DMS114 treated with DMSO at 0.1 percent for 48 hours (cell line): Measurements from ENCODE around the gene AHRR.
"Not testable (repeated sequence)": the region's sequence is repeated elsewhere in the genome, so short reads cannot be mapped to it uniquely, and the experiment has no call there.

ENCODE experiments used
- DNase-seq: peaks from one replicate; lab custom pipeline; 2025; ENCODE audit not compliant: unreplicated experiment; lab: John Stamatoyannopoulos, UW

AHRR gene

DNA sequence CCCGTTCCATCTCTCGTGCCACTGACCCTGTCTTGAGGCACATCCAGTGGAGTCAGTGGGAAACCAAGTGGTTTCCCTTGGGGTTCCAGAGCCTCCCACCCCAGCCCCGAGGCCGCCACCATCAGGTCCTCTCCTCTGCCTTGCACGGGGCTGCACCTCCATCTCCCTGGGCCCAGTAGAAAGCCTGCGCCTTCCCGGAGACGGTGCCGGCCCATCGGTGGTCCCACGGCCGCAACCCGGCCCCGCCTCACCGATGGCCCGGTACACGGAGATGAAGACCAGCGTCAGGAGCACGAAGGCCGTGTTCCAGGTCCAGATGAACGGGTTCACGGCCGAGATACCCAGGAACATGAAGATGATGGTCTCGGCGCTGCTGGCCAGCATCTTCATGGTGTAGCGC, 161.5 kb downstream of the AHRR start:
- no peak for DNase-seq

DNA sequence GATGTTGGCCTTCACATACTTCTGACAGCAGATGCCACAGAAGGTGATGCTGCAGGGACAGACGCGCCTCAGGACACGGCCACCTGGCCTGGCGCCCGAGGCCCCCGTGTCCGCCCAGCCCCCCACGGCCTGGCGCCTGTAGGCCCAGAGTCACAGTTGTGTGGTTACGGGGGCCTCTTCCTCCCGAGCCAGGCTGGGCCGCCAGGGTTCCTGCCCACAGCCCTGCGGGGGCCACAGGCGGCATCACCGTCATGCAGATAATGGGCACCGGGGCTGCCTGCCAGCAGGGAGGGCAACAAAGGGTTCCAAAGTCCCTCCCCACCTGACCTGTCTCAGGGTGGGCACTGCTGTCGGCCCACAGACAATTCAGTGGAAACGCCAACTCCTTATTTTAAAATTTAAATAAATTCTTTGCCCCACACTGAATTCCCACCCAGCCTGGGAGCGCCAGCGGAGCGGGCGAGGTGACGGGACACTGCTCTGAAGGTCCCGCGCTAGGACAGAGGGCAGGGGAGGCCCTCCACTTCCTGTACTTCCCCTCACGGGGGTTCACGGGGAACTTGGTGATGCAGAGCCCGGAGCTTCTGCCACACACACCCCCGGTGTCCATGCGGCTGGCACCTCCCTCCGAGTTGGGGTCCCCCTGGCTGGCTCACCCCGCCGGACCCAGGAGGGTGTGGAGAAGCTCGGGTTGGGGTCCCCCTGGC, 162.1 kb downstream of the AHRR start:
- no peak for DNase-seq

DNA sequence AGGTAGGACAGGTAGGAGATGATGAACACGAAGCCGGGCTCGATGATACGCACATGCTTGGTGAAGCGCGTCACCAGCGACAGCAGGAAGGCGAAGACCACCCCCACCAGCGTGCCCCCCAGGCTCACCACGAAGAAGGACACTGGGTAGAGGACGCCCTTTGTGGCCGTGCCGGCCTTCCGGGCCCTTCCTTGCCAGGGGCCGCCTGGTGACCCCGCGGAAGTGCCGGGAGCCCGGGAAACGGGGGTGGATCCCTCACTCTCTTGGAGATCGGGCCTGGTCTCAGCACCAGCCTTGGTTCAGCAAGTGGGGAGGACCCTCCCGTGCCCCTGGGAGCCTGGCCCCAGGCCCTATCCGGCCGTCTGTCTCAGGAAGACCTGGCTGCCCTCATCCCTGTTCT, 163.0 kb downstream of the AHRR start:
- DNase-seq: no peak

DNA sequence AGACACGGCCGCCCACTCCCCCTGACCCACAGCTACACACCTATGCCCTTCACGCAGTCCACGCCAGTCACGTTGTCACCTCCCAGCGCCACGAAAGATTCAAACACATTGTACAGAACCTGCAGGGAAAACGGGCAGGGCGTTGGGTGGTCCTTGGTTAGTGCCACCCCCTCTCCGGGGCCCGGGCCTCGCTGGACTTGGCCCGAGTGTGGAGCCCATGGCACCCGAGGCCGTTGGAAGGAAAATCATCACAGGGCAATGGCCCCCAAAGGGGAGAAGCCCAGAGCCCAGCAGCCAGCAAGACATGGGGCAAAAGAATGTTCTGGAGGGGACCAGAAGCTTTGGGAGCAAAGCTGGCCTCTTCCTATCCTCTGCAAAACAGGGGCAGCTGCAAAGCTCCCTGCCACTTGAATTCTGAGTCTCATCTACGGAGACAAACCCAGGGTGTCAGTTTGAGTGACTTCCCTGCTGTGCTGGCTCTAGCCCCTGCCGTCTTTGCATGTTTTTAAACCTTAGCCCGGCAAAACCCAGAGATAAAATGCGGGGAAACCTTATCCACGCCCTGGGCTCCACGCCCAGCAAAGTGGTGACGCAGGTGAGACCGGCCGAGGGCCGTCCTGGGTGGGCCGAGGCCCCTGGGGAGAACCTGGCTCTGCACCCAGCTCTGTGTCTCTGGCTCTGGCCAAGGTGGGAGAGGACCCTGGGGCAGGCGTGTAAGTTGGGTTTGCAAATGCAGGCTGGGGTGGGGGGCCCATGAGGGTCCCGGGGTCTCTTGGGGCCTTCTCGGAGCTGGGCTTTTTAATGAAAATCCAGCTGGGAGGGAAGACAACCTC, 163.8 kb downstream of the AHRR start:
- no peak for DNase-seq

DNA sequence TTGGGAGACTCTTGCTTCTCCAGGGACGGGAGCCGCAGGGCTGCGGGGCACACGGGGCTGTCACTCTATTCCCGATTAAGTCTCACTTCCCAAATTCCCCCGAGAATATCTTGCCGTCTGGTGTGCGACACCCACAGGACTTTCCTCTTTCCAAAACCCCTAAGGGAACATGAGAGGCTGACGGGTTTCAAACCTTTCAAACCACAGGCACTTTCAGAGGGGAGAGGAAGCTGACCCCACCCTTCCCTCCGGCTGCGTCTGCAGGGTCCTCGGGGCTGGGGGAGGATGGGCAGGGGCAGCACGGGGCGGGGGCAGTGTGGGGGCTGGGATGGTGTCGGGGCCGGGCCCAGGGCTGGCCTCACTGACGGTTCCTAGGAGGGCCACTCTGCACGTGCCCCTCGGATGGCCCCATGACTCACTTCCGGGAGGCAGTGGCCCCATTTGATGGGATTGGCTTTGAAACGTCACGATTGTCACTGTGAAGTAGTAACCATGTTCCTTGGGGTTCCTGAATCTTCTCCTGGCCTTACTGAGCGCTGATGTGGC, 164.5 kb downstream of the AHRR start:
- no peak for DNase-seq

DNA sequence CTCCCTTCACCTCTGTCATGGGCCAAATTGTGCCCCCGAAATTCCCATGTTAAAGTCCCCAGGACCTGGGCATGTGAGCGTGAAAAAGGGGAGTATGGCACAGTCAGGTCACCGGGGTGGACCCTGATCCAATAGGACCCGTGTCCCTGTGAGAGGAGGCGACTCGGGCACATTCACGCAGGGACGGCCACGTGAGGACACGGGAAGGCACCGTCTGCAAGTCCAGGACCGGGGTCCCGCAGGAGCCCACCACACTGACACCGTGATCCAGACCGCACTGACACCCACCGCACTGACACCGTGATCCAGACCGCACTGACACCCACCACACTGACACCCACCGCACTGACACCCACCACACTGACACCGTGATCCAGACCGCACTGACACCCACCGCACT, 165.1 kb downstream of the AHRR start:
- DNase-seq: not testable (repeated sequence)
